Measurements from ENCODE around the gene PRR14. TPM values are rescaled to one million over a fixed set of nuclear protein-coding genes. Genes with fewer than 3 reads are reported as not detected.

Gene PRR14
- total and polyA plus RNA-seq, 3 experiments from 2014 or later: 29.7 to 92.5 (median 87.5) TPM

- Histone ChIP-seq H3K36me3 (ENCODE audit: insufficient read depth, low read length) (peaks cover 31% of the 10 kb centered on the region), H3K4me1 (ENCODE audit: insufficient read depth, low read length) (peaks cover 20% of the 10 kb centered on the region), H3K27me3 (ENCODE audit: insufficient read depth, low read length, poor library complexity, severe bottlenecking) (no peaks in the 10 kb centered on the region), H3K9me3 (ENCODE audit: low read length) (no peaks in the 10 kb centered on the region), H3K27ac (ENCODE audit: low read depth, low read length) (peak overlapping the region; percentile 91), H3K4me3 (ENCODE audit: low read length) (peak overlapping the region; percentile 100)
- Mint-ChIP-seq H3K27me3 (peaks cover 0 to 2% of the 10 kb centered on the region in 2 donors), H3K27ac (peak overlapping the region; percentile 95 to 99 (median 98)), H3K9me3 (no peaks in the 10 kb centered on the region), H3K4me1 (peaks cover 27 to 34% (median 29%) of the 10 kb centered on the region in 3 donors), H3K4me3 (peak overlapping the region; percentile 92 to 100 (median 99)), H3K36me3 (peaks cover 0 to 54% (median 2%) of the 10 kb centered on the region in 3 donors)
- peak; percentile 68 to 84 (median 69) for DNase-seq
- ChIA-PET POLR2A (interaction anchor here (0.6 to 2.2 kb wide), 14 partner anchors 8 to 586 kb away, joined by 3 to 37 read pairs (median 5); partner anchors contain the start of genes ALDOA, FBRS, TBC1D10B and ZNF688), CTCF (interaction anchor here (0.6 to 2.7 kb wide), 15 partner anchors 9 to 989 kb away, joined by 3 to 25 read pairs (median 4); partner anchors contain the start of genes DCTPP1 and FBRS)
Measured at GRCh38 chr16:30651124-30652004, 604 bp downstream of the PRR14 start.

GRCh38 chr16:30652005-30652296, 1.2 kb downstream of the PRR14 start:
- peaks cover 0 to 2% of the 10 kb centered on the region in 2 donors for H3K27me3 Mint-ChIP-seq
- Histone ChIP-seq H3K4me3 (ENCODE audit: low read length) (peak overlapping the region; percentile 100), H3K27ac (ENCODE audit: low read depth, low read length) (peak overlapping the region; percentile 91), H3K9me3 (ENCODE audit: low read length) (no peaks in the 10 kb centered on the region), H3K36me3 (ENCODE audit: insufficient read depth, low read length) (peaks cover 36% of the 10 kb centered on the region), H3K27me3 (ENCODE audit: insufficient read depth, low read length, poor library complexity, severe bottlenecking) (no peaks in the 10 kb centered on the region), H3K4me1 (ENCODE audit: insufficient read depth, low read length) (peaks cover 23% of the 10 kb centered on the region)
- peaks cover 0 to 58% (median 4%) of the 10 kb centered on the region in 3 donors for H3K36me3 Mint-ChIP-seq
- H3K9me3 Mint-ChIP-seq: no peaks in the 10 kb centered on the region
- H3K27ac Mint-ChIP-seq: peak overlapping the region; percentile 72 to 97 (median 92)
- H3K4me1 Mint-ChIP-seq: peaks cover 28 to 39% (median 31%) of the 10 kb centered on the region in 3 donors
- DNase-seq: no peak
- ChIA-PET CTCF (interaction anchor here (0.8 to 2.7 kb wide), 4 partner anchors 18 to 45 kb away, joined by 3 to 25 read pairs (median 6); no protein-coding TSS in a partner anchor), POLR2A (interaction anchor here (0.7 kb wide), 2 partner anchors 21 to 47 kb away, joined by 3 read pairs; no protein-coding TSS in a partner anchor)
- peak overlapping the region; percentile 80 to 97 (median 85) for H3K4me3 Mint-ChIP-seq

- no peaks in the 10 kb centered on the region for H3K9me3 ChIP-seq (ENCODE audit: low read length)
- H3K4me1 ChIP-seq (ENCODE audit: insufficient read depth, low read length): peaks cover 31% of the 10 kb centered on the region
- Mint-ChIP-seq H3K27me3 (peaks cover 0 to 2% of the 10 kb centered on the region in 2 donors), H3K4me3 (peak overlapping the region; percentile 80 to 97 (median 85)), H3K9me3 (no peaks in the 10 kb centered on the region), H3K36me3 (peaks cover 0 to 59% (median 4%) of the 10 kb centered on the region in 3 donors), H3K4me1 (peaks cover 35 to 47% (median 39%) of the 10 kb centered on the region in 3 donors), H3K27ac (peak overlapping the region in 7 of 8 donors; percentile 24 to 97 (median 91))
- CTCF ChIA-PET: no interaction called here
- no peak overlapping the region for H3K4me3 ChIP-seq (ENCODE audit: low read length)
- no peak for DNase-seq
- peak overlapping the region; percentile 91 for H3K27ac ChIP-seq (ENCODE audit: low read depth, low read length)
- peaks cover 36% of the 10 kb centered on the region for H3K36me3 ChIP-seq (ENCODE audit: insufficient read depth, low read length)
- no peaks in the 10 kb centered on the region for H3K27me3 ChIP-seq (ENCODE audit: insufficient read depth, low read length, poor library complexity, severe bottlenecking)
- POLR2A ChIA-PET: interaction anchor here (0.7 to 1.2 kb wide), 2 partner anchors 19 to 46 kb away, joined by 3 to 10 read pairs; no protein-coding TSS in a partner anchor
Measured at GRCh38 chr16:30652718-30653117, 2.0 kb downstream of the PRR14 start.

- ChIA-PET CTCF (interaction anchor here (1.5 to 4.2 kb wide), 2 partner anchors 17 to 39 kb away, joined by 3 to 20 read pairs; no protein-coding TSS in a partner anchor), POLR2A (no interaction called here)
- no peak overlapping the region for H3K4me3 Mint-ChIP-seq
- DNase-seq: no peak
- Histone ChIP-seq H3K36me3 (ENCODE audit: insufficient read depth, low read length) (peaks cover 36% of the 10 kb centered on the region), H3K9me3 (ENCODE audit: low read length) (no peaks in the 10 kb centered on the region), H3K4me1 (ENCODE audit: insufficient read depth, low read length) (peaks cover 25% of the 10 kb centered on the region), H3K27ac (ENCODE audit: low read depth, low read length) (no peak overlapping the region), H3K27me3 (ENCODE audit: insufficient read depth, low read length, poor library complexity, severe bottlenecking) (no peaks in the 10 kb centered on the region), H3K4me3 (ENCODE audit: low read length) (no peak overlapping the region)
- H3K9me3 Mint-ChIP-seq: peaks cover 0 to 2% (median 0%) of the 10 kb centered on the region in 5 donors
- peak overlapping the region in 1 of 8 donors; percentile 51 for H3K27ac Mint-ChIP-seq
- H3K36me3 Mint-ChIP-seq: peaks cover 0 to 69% (median 4%) of the 10 kb centered on the region in 3 donors
- H3K4me1 Mint-ChIP-seq: peaks cover 36 to 44% (median 36%) of the 10 kb centered on the region in 3 donors
- peaks cover 0 to 2% of the 10 kb centered on the region in 2 donors for H3K27me3 Mint-ChIP-seq
Measured at GRCh38 chr16:30654856-30655255, 4.1 kb downstream of the PRR14 start.

GRCh38 chr16:30655815-30656347, 5.1 kb downstream of the PRR14 start:
- Mint-ChIP-seq H3K36me3 (peaks cover 0 to 71% (median 7%) of the 10 kb centered on the region in 3 donors), H3K4me1 (peaks cover 34 to 42% (median 35%) of the 10 kb centered on the region in 3 donors), H3K27ac (peak overlapping the region in 6 of 8 donors; percentile 51 to 98 (median 82)), H3K9me3 (peaks cover 0 to 2% (median 0%) of the 10 kb centered on the region in 5 donors), H3K4me3 (peak overlapping the region in 2 of 7 donors; percentile 15 to 27), H3K27me3 (peaks cover 0 to 1% of the 10 kb centered on the region in 2 donors)
- POLR2A ChIA-PET: no interaction called here
- Histone ChIP-seq H3K4me1 (ENCODE audit: insufficient read depth, low read length) (peaks cover 31% of the 10 kb centered on the region), H3K27ac (ENCODE audit: low read depth, low read length) (no peak overlapping the region), H3K9me3 (ENCODE audit: low read length) (no peaks in the 10 kb centered on the region), H3K27me3 (ENCODE audit: insufficient read depth, low read length, poor library complexity, severe bottlenecking) (no peaks in the 10 kb centered on the region), H3K4me3 (ENCODE audit: low read length) (no peak overlapping the region), H3K36me3 (ENCODE audit: insufficient read depth, low read length) (peaks cover 36% of the 10 kb centered on the region)
- DNase-seq: no peak
- CTCF ChIA-PET: interaction anchor here (0.8 to 4.2 kb wide), 3 partner anchors 27 to 42 kb away, joined by 3 to 20 read pairs (median 4); no protein-coding TSS in a partner anchor

GRCh38 chr16:30656388-30656787, 5.6 kb downstream of the PRR14 start:
- DNase-seq: no peak
- no peaks in the 10 kb centered on the region for H3K9me3 ChIP-seq (ENCODE audit: low read length)
- POLR2A ChIA-PET: no interaction called here
- H3K27me3 Mint-ChIP-seq: no peaks in the 10 kb centered on the region
- H3K27ac ChIP-seq (ENCODE audit: low read depth, low read length): no peak overlapping the region
- peaks cover 39% of the 10 kb centered on the region for H3K36me3 ChIP-seq (ENCODE audit: insufficient read depth, low read length)
- no peaks in the 10 kb centered on the region for H3K27me3 ChIP-seq (ENCODE audit: insufficient read depth, low read length, poor library complexity, severe bottlenecking)
- peaks cover 38 to 47% (median 40%) of the 10 kb centered on the region in 3 donors for H3K4me1 Mint-ChIP-seq
- H3K4me3 Mint-ChIP-seq: peak overlapping the region in 3 of 7 donors; percentile 59 to 93 (median 61)
- peaks cover 36% of the 10 kb centered on the region for H3K4me1 ChIP-seq (ENCODE audit: insufficient read depth, low read length)
- peak overlapping the region in 7 of 8 donors; percentile 47 to 98 (median 79) for H3K27ac Mint-ChIP-seq
- peaks cover 0 to 2% (median 0%) of the 10 kb centered on the region in 5 donors for H3K9me3 Mint-ChIP-seq
- CTCF ChIA-PET: interaction anchor here (0.8 to 4.2 kb wide), 5 partner anchors 27 to 329 kb away, joined by 3 to 20 read pairs (median 3); partner anchors contain the start of gene HSD3B7
- no peak overlapping the region for H3K4me3 ChIP-seq (ENCODE audit: low read length)
- peaks cover 0 to 72% (median 9%) of the 10 kb centered on the region in 3 donors for H3K36me3 Mint-ChIP-seq

GRCh38 chr16:30656974-30657865, 6.5 kb downstream of the PRR14 start:
- Mint-ChIP-seq H3K27me3 (no peaks in the 10 kb centered on the region), H3K4me1 (peaks cover 39 to 49% (median 42%) of the 10 kb centered on the region in 3 donors), H3K36me3 (peaks cover 0 to 73% (median 10%) of the 10 kb centered on the region in 3 donors), H3K9me3 (peaks cover 0 to 2% (median 0%) of the 10 kb centered on the region in 5 donors), H3K27ac (peak overlapping the region; percentile 87 to 99 (median 94)), H3K4me3 (peak overlapping the region; percentile 74 to 93 (median 81))
- Histone ChIP-seq H3K4me3 (ENCODE audit: low read length) (peak overlapping the region; percentile 67), H3K4me1 (ENCODE audit: insufficient read depth, low read length) (peaks cover 39% of the 10 kb centered on the region), H3K36me3 (ENCODE audit: insufficient read depth, low read length) (peaks cover 46% of the 10 kb centered on the region), H3K27ac (ENCODE audit: low read depth, low read length) (peak overlapping the region; percentile 82), H3K27me3 (ENCODE audit: insufficient read depth, low read length, poor library complexity, severe bottlenecking) (no peaks in the 10 kb centered on the region), H3K9me3 (ENCODE audit: low read length) (no peaks in the 10 kb centered on the region)
- POLR2A ChIA-PET: interaction anchor here (3.3 kb wide), 1 partner anchor 40 kb away, joined by 18 read pairs; no protein-coding TSS in a partner anchor
- CTCF ChIA-PET: interaction anchor here (0.9 to 4.2 kb wide), 3 partner anchors 37 to 328 kb away, joined by 3 to 20 read pairs (median 3); partner anchors contain the start of gene HSD3B7
- no peak for DNase-seq
